Mesenchymal stem cell (in vitro differentiated cells and primary cell): ENCODE measurements around the gene TCAP.

Source experiments
- DNase-seq: peaks from one replicate; pipeline ENCODE4 v3.0.0-alpha.2; 2013
- H2AFZ ChIP-seq: one replicate; pipeline ENCODE4 v1.6.1; 2013; ENCODE audit warnings: low read depth, mild to moderate bottlenecking, control low read depth, inconsistent platforms, low read length, moderate library complexity
- H2AK5ac ChIP-seq: 2 replicates; pipeline ENCODE4 v1.6.1; 2013; ENCODE audit warnings: low read length, moderate library complexity, mild to moderate bottlenecking, inconsistent platforms; ENCODE audit not compliant: severe bottlenecking
- H2BK120ac ChIP-seq: one replicate; pipeline ENCODE4 v1.6.1; 2013; ENCODE audit warnings: low read depth, mild to moderate bottlenecking, inconsistent platforms, low read length, moderate library complexity
- H2BK12ac ChIP-seq, 2 experiments: one replicate each; pipeline ENCODE4 v1.6.1; 2013; ENCODE audit warnings: inconsistent platforms in 2 of 2, low read length in 2 of 2, mild to moderate bottlenecking in 2 of 2, moderate library complexity in 2 of 2, control low read depth in 1 of 2
- H2BK15ac ChIP-seq: one replicate; pipeline ENCODE4 v1.6.1; 2013; ENCODE audit warnings: mild to moderate bottlenecking, low read depth, inconsistent platforms; ENCODE audit not compliant: poor library complexity, severe bottlenecking
- H2BK5ac ChIP-seq: 2 replicates; pipeline ENCODE4 v1.6.1; 2013; ENCODE audit warnings: low read depth, mild to moderate bottlenecking, low read length, control low read depth, inconsistent platforms; ENCODE audit not compliant: poor library complexity, severe bottlenecking
- H3K14ac ChIP-seq, 2 experiments: one replicate each; pipeline ENCODE4 v1.6.1; 2013; ENCODE audit warnings: inconsistent platforms in 2 of 2, low read length in 2 of 2, control low read depth in 1 of 2, mild to moderate bottlenecking in 1 of 2, moderate library complexity in 1 of 2
- H3K18ac ChIP-seq, 2 experiments: one replicate each; pipeline ENCODE4 v1.6.1; 2013; ENCODE audit warnings: inconsistent platforms in 2 of 2, low read length in 2 of 2, control low read depth in 1 of 2, low read depth in 1 of 2, mild to moderate bottlenecking in 1 of 2
- H3K23ac ChIP-seq, 2 experiments: one replicate each; pipeline ENCODE4 v1.6.1; 2013; ENCODE audit warnings: inconsistent platforms in 2 of 2, low read length in 2 of 2, mild to moderate bottlenecking in 2 of 2, moderate library complexity in 2 of 2, control low read depth in 1 of 2
- H3K27ac ChIP-seq: 2 replicates; pipeline ENCODE4 v1.5.1; 2013; ENCODE audit warnings: mild to moderate bottlenecking, moderate library complexity, low read length, control low read depth, inconsistent platforms; ENCODE audit not compliant: poor library complexity, severe bottlenecking
- H3K27me3 ChIP-seq, 2 experiments: 2 replicates each; pipeline versions ENCODE4 v1.6.1 to v1.7.0; 2013; ENCODE audit warnings: low read length in 2 of 2, mild to moderate bottlenecking in 2 of 2, moderate library complexity in 2 of 2, control low read depth in 1 of 2, inconsistent platforms in 1 of 2; ENCODE audit not compliant: control insufficient read depth in 1 of 2, insufficient read depth in 1 of 2
- H3K36me3 ChIP-seq, 2 experiments: 2 replicates each; pipeline versions ENCODE4 v1.6.1 to v1.7.0; 2013; ENCODE audit warnings: low read length in 2 of 2, control low read depth in 1 of 2, inconsistent platforms in 1 of 2, low read depth in 1 of 2, mild to moderate bottlenecking in 1 of 2; ENCODE audit not compliant: insufficient read depth in 2 of 2, control insufficient read depth in 1 of 2
- H3K4ac ChIP-seq, 2 experiments: one replicate each; pipeline ENCODE4 v1.6.1; 2013; ENCODE audit warnings: inconsistent platforms in 2 of 2, low read length in 2 of 2, mild to moderate bottlenecking in 2 of 2, moderate library complexity in 2 of 2, control low read depth in 1 of 2, low read depth in 1 of 2
- H3K4me1 ChIP-seq: 2 replicates; pipeline ENCODE4 v1.6.1; 2013; ENCODE audit warnings: low read depth, low read length, control low read depth; ENCODE audit not compliant: control insufficient read depth, insufficient read depth
- H3K4me2 ChIP-seq: 2 replicates; pipeline ENCODE4 v1.6.1; 2013; ENCODE audit warnings: low read length, mild to moderate bottlenecking, inconsistent platforms; ENCODE audit not compliant: poor library complexity, severe bottlenecking
- H3K4me3 ChIP-seq, 2 experiments: 2 replicates each; pipeline versions ENCODE4 v1.5.1 to v1.7.0; 2013; ENCODE audit warnings: low read length in 2 of 2, mild to moderate bottlenecking in 2 of 2, control low read depth in 1 of 2, low read depth in 1 of 2; ENCODE audit not compliant: insufficient read depth in 1 of 2
- H3K79me1 ChIP-seq: replicated peaks from 2 replicates; pipeline ENCODE4 v1.6.1; 2013; ENCODE audit warnings: mild to moderate bottlenecking, control low read depth, low read length, inconsistent platforms; ENCODE audit not compliant: poor library complexity, severe bottlenecking
- H3K9ac ChIP-seq: 2 replicates; pipeline ENCODE4 v1.7.0; 2013; ENCODE audit warnings: mild to moderate bottlenecking, low read length, moderate library complexity
- H3K9me3 ChIP-seq: 2 replicates; pipeline ENCODE4 v1.7.0; 2013; ENCODE audit warnings: mild to moderate bottlenecking, low read length; ENCODE audit not compliant: control insufficient read depth
- H4K8ac ChIP-seq: one replicate; pipeline ENCODE4 v1.6.1; 2013; ENCODE audit warnings: inconsistent platforms, mild to moderate bottlenecking, low read length, moderate library complexity
- H4K91ac ChIP-seq: one replicate; pipeline ENCODE4 v1.6.1; 2013; ENCODE audit warnings: mild to moderate bottlenecking, low read length, inconsistent platforms
- WGBS: methylation state at CpG from one replicate; pipeline ENCODE4 v1.1.7; 2013; ENCODE audit warnings: mixed read lengths; 5-methylcytosine and 5-hydroxymethylcytosine counted together

Gene TCAP

GRCh38 chr17:39670746-39671145 is 5.6 kb downstream of the TCAP start:
- Histone ChIP-seq H3K18ac (no peak overlapping the region), H3K4me1 (peaks cover 61% of the 10 kb centered on the region), H3K9me3 (no peaks in the 10 kb centered on the region), H4K91ac (peak overlapping the region; percentile 46), H2BK120ac (no peak overlapping the region), H3K4me2 (no peak overlapping the region), H2AK5ac (no peak overlapping the region), H2BK12ac (no peak overlapping the region), H4K8ac (no peak overlapping the region), H2AFZ (no peak overlapping the region), H3K14ac (no peak overlapping the region), H3K9ac (no peak overlapping the region), H3K79me1 (no peaks in the 10 kb centered on the region), H3K23ac (no peak overlapping the region), H3K27me3 (peaks cover 13 to 73% of the 10 kb centered on the region in 2 experiments), H2BK5ac (no peak overlapping the region), H3K27ac (no peak overlapping the region), H3K4me3 (no peak overlapping the region), H3K4ac (no peak overlapping the region), H2BK15ac (no peak overlapping the region), H3K36me3 (peaks cover 0 to under 1% of the 10 kb centered on the region in 2 experiments)
- DNase-seq: no peak
- WGBS: 53% methylated on average over 4 of the region's 4 CpGs

DNA sequence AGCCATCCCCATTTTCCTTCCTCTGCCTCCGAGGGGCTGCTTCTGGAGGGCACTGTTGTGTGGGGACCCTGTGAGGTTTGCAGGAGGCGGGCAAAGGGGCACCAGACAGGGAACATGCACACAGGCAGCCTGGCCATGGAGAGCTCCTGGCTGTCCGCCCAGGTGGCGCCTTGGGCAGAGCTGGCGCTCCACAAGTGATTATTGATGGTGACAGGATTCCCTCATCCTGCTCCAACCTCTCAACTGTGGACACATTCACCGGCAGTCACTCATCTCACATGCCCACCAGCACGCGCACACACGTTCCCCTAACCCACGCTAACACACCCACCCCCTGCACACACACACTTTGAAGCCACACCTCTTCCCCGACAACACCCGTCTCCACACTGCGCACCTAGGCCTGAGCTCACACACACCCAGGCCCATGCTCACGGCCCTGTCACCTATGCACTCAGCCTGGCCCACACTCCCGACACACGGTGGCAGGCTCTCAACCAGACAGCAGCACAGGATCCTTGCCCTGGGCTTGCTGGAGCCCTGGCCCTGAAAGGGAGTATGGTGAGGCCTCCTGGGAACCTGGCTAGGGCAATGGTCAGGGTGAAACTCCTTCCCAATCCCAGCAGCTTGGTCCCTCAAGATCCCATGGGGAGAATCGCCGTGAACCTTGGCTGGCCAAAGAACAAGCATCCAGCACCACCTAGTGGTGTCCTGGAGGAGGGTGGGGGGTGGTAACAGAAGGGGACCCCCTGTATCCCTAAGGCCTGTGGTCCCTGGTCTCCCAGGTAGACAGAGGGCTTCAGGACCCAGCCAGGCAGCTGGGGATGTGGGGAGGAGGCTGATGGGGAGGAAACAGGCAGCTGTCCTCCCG is 6.7 kb downstream of the TCAP start:
- no peak overlapping the region for H4K8ac ChIP-seq
- H3K27me3 ChIP-seq: peaks cover 13 to 62% of the 10 kb centered on the region in 2 experiments
- peaks cover 3 to 8% of the 10 kb centered on the region in 2 experiments for H3K36me3 ChIP-seq
- H3K4me1 ChIP-seq: peaks cover 58% of the 10 kb centered on the region
- WGBS: 83% methylated on average over 18 of the region's 19 CpGs
- no peak overlapping the region for H3K14ac ChIP-seq
- no peak overlapping the region for H3K27ac ChIP-seq
- H2BK120ac ChIP-seq: no peak overlapping the region
- no peak overlapping the region for H2BK12ac ChIP-seq
- H3K79me1 ChIP-seq: no peaks in the 10 kb centered on the region
- no peak overlapping the region for H2BK15ac ChIP-seq
- no peak overlapping the region for H3K4me3 ChIP-seq
- H2AK5ac ChIP-seq: peak overlapping the region; percentile 16
- H3K23ac ChIP-seq: no peak overlapping the region
- H3K18ac ChIP-seq: no peak overlapping the region
- H3K4ac ChIP-seq: no peak overlapping the region
- no peak overlapping the region for H3K9ac ChIP-seq
- DNase-seq: peak; percentile 53
- H3K9me3 ChIP-seq: no peaks in the 10 kb centered on the region
- H2BK5ac ChIP-seq: no peak overlapping the region
- H3K4me2 ChIP-seq: no peak overlapping the region
- H2AFZ ChIP-seq: no peak overlapping the region
- no peak overlapping the region for H4K91ac ChIP-seq

- Histone ChIP-seq H3K18ac (no peak overlapping the region), H2AFZ (no peak overlapping the region), H2BK5ac (no peak overlapping the region), H3K36me3 (peaks cover 7 to 10% of the 10 kb centered on the region in 2 experiments), H4K8ac (no peak overlapping the region), H3K9ac (no peak overlapping the region), H3K9me3 (no peaks in the 10 kb centered on the region), H4K91ac (no peak overlapping the region), H2AK5ac (peak overlapping the region; percentile 16), H2BK120ac (no peak overlapping the region), H3K79me1 (no peaks in the 10 kb centered on the region), H2BK15ac (no peak overlapping the region), H3K4me3 (no peak overlapping the region), H3K27ac (no peak overlapping the region), H3K23ac (no peak overlapping the region), H3K4ac (no peak overlapping the region), H3K4me1 (peaks cover 55% of the 10 kb centered on the region), H3K4me2 (no peak overlapping the region), H3K14ac (no peak overlapping the region), H3K27me3 (peaks cover 13 to 55% of the 10 kb centered on the region in 2 experiments), H2BK12ac (no peak overlapping the region)
- 88% methylated on average over 15 of the region's 15 CpGs for WGBS
- no peak for DNase-seq
These were observed 7.6 kb downstream of the TCAP start for GRCh38 chr17:39672522-39673334.
